ENCODE results near the gene GSG1L. TPM values are rescaled to one million over a fixed set of nuclear protein-coding genes. Genes with fewer than 3 reads are reported as not detected.

Gene GSG1L
- total and polyA plus RNA-seq, 5 donors, result 29.5 to 44.8 (median 33.4) TPM

DNA sequence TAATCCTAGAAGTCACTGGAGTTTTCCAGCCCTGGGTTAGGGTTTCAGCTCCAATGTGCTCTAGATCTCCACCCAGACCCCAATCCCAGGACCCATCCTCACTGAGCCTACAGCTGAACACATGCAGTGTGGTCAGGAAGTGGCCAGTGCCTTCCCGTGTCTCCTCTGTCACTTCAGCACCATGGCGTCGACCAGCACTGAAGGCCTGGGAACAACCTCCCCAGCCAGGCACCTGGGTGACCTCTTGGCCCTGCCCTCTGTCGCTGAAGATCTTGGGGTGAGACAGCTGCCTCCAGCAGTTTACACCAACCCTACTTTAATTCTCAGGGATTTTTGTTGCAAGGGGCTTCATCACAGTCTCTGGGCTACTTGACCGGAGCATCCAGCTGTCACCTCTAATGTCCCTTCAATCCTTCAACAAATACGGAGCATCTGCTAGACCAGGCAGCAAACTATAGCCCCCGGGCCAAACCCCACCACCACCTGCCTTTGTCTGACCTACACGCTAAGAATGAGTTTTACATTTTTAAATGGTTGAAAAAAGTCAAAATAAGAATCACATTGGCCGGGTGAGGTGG is 18.0 kb upstream of the GSG1L start:
- intact Hi-C loops (cut with DNase I), result no loop called here
- Histone ChIP-seq H3K9me3 (ENCODE audit: control insufficient read depth, low read length) (no peaks in the 10 kb centered on the region), H3K27ac (ENCODE audit: low read length) (no peak overlapping the region), H3K27me3 (ENCODE audit: control insufficient read depth, insufficient read depth) (no peaks in the 10 kb centered on the region), H3K4me3 (ENCODE audit: low read length) (no peak overlapping the region), H3K4me1 (ENCODE audit: control insufficient read depth, insufficient read depth, low read length) (no peaks in the 10 kb centered on the region)
- WGBS, result 77% methylated on average over 9 of the region's 9 CpGs
- no peak for ATAC-seq
- peak in 1 of 3 donors; percentile 7 for DNase-seq

GRCh38 chr16:28078261-28078660 is 14.7 kb upstream of the GSG1L start:
- no peak for ATAC-seq
- WGBS, result 90% methylated on average over 6 of the region's 6 CpGs
- DNase-seq, result peak in 1 of 3 donors; percentile 10
- Histone ChIP-seq H3K27ac (ENCODE audit: low read length) (no peak overlapping the region), H3K4me3 (ENCODE audit: low read length) (no peak overlapping the region), H3K27me3 (ENCODE audit: control insufficient read depth, insufficient read depth) (no peaks in the 10 kb centered on the region), H3K9me3 (ENCODE audit: control insufficient read depth, low read length) (no peaks in the 10 kb centered on the region), H3K4me1 (ENCODE audit: control insufficient read depth, insufficient read depth, low read length) (no peaks in the 10 kb centered on the region)
- intact Hi-C loops (cut with DNase I), result loop anchor here in 1 of 4 donors (10.0 kb wide), 1 partner anchor 443 kb away; no protein-coding TSS in a partner anchor

DNA sequence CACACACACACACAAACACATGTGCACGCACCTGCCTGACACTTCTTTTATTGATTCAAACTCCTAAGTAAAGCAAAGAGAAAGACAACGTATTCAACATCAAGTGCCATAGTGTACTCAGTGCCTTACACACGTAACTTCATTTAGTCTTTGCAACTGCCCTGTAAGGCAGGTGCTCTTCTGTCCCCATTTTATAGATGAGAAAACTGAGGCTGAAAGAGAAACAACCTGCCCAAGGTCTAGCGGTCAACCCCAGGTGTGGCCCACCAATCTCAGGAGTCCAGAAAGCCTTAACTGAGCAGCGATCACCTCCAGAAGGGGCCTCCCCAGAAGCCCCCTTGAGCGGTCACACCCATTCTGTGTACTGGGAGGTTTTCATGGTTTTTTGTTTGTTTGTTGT is 10.3 kb upstream of the GSG1L start:
- Histone ChIP-seq H3K9me3 (ENCODE audit: control insufficient read depth, low read length) (no peaks in the 10 kb centered on the region), H3K4me1 (ENCODE audit: control insufficient read depth, insufficient read depth, low read length) (no peaks in the 10 kb centered on the region), H3K27me3 (ENCODE audit: control insufficient read depth, insufficient read depth) (no peaks in the 10 kb centered on the region), H3K4me3 (ENCODE audit: low read length) (no peak overlapping the region), H3K27ac (ENCODE audit: low read length) (no peak overlapping the region)
- ATAC-seq (no peak), DNase-seq (peak in 1 of 3 donors; percentile 1)
- intact Hi-C loops (cut with DNase I), result loop anchor here in 2 of 4 donors (5.0 to 10.0 kb wide), 2 partner anchors 102 to 439 kb away; no protein-coding TSS in a partner anchor
- WGBS, result 93% methylated on average over 6 of the region's 6 CpGs

- no peaks in the 10 kb centered on the region for H3K27me3 ChIP-seq (ENCODE audit: control insufficient read depth, insufficient read depth)
- H3K4me1 ChIP-seq (ENCODE audit: control insufficient read depth, insufficient read depth, low read length), result no peaks in the 10 kb centered on the region
- WGBS, result 45% methylated on average over 4 of the region's 4 CpGs
- H3K27ac ChIP-seq (ENCODE audit: low read length), result no peak overlapping the region
- DNase-seq, result no peak
- intact Hi-C loops (cut with DNase I), result loop anchor here in 2 of 4 donors (5.0 to 10.0 kb wide), 2 partner anchors 100 to 437 kb away; no protein-coding TSS in a partner anchor
- ATAC-seq, result no peak
- H3K9me3 ChIP-seq (ENCODE audit: control insufficient read depth, low read length), result no peaks in the 10 kb centered on the region
- no peak overlapping the region for H3K4me3 ChIP-seq (ENCODE audit: low read length)
Measured at GRCh38 chr16:28072087-28072486, 8.6 kb upstream of the GSG1L start.

DNA sequence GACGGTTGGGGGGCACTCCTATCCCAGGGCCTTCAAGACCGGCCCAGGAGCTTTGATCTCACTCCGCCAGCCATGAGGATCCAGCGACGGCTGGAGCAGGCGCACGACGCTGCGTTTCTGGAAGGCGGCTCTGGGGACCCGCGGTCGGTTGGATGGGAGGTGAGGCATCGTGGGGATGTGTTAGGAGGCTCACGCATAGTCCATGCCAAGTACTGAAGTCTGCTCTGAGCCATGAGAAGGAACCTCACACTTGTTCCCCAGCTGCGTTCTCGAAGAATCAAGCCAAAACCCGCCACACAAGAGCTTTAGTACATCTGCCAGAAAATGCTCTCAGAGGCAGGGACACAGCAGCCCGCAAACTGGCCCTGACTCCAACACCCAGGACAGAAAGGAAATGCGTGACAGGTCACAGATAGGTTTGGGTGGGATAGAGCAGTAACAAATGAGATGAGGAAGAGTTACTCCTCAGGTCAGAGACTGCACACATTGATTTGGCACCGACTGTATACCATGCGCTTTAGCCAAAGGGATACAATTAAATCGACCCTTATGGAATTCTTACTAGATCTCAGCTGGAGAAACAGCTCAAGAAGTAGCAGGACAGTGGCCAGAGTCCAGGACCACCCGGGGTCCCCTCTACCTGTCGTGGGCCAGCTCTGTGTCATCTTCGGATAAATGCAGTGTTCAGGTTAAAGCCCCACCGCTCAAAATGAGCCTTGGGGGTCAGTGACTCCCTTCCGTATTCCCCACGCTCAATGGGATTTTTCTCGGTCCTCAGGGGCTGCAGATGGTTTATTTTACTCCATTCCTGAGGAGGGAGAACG is 6.7 kb upstream of the GSG1L start:
- H3K27me3 ChIP-seq (ENCODE audit: control insufficient read depth, insufficient read depth), result no peaks in the 10 kb centered on the region
- intact Hi-C loops (cut with DNase I), result loop anchor here in 3 of 4 donors (5.0 to 10.0 kb wide), 3 partner anchors 93 to 435 kb away; no protein-coding TSS in a partner anchor
- ATAC-seq (no peak), DNase-seq (peak in 1 of 3 donors; percentile 47)
- WGBS, result 56% methylated on average over 31 of the region's 31 CpGs
- no peaks in the 10 kb centered on the region for H3K4me1 ChIP-seq (ENCODE audit: control insufficient read depth, insufficient read depth, low read length)
- no peak overlapping the region for H3K4me3 ChIP-seq (ENCODE audit: low read length)
- H3K27ac ChIP-seq (ENCODE audit: low read length), result no peak overlapping the region
- no peaks in the 10 kb centered on the region for H3K9me3 ChIP-seq (ENCODE audit: control insufficient read depth, low read length)

- WGBS, result 90% methylated on average over 7 of the region's 7 CpGs
- H3K4me3 ChIP-seq (ENCODE audit: low read length), result no peak overlapping the region
- intact Hi-C loops (cut with DNase I), result loop anchor here in 2 of 4 donors (5.0 to 10.0 kb wide), 2 partner anchors 92 to 434 kb away; no protein-coding TSS in a partner anchor
- H3K4me1 ChIP-seq (ENCODE audit: control insufficient read depth, insufficient read depth, low read length), result no peaks in the 10 kb centered on the region
- no peak overlapping the region for H3K27ac ChIP-seq (ENCODE audit: low read length)
- H3K27me3 ChIP-seq (ENCODE audit: control insufficient read depth, insufficient read depth), result no peaks in the 10 kb centered on the region
- no peak for ATAC-seq
- DNase-seq, result no peak
- H3K9me3 ChIP-seq (ENCODE audit: control insufficient read depth, low read length), result no peaks in the 10 kb centered on the region
Measured at GRCh38 chr16:28068976-28069375, 5.5 kb upstream of the GSG1L start.

DNA sequence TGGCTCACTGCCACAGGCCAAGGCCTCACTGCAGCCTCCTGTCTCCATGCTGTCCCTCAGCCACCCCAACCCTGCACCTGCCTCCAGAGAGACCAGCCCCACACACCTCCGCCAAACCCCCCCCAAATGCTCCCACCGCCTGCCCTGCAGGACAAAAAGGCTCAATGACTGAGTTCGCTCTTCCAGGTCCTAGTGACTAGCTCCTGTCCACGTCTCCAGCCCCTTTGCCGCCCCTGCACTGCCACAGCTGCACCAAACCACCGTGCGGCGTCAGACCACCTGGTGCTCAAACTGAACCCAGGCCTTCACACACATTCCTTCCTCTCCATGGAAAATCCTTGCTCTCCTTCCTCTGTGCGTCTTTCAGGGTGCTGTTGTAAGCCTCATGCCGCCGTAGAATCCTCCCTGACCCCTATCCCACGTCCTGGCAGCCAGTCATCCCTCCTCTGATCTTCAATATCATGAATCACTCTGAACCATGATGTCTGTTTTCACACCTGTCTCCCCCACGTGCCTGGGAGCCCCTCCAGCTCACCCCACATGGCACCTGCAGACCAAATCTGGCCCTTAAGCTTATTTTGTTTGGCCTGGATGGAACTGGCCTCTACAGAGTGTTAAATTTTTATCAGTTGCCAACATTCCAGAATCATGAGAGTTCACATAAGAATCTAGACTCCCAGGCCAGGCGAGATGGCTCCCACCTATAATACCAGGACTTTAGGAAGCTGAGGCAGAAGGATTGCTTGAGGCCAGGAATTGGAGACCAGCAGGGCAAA is 4.3 kb upstream of the GSG1L start:
- no peaks in the 10 kb centered on the region for H3K9me3 ChIP-seq (ENCODE audit: control insufficient read depth, low read length)
- intact Hi-C loops (cut with DNase I), result loop anchor here in 2 of 4 donors (5.0 to 10.0 kb wide), 2 partner anchors 90 to 433 kb away; no protein-coding TSS in a partner anchor
- no peak overlapping the region for H3K4me3 ChIP-seq (ENCODE audit: low read length)
- H3K27ac ChIP-seq (ENCODE audit: low read length), result peak overlapping the region; percentile 31
- WGBS, result 57% methylated on average over 14 of the region's 14 CpGs
- no peaks in the 10 kb centered on the region for H3K27me3 ChIP-seq (ENCODE audit: control insufficient read depth, insufficient read depth)
- DNase-seq, result peak in 2 of 3 donors; percentile 65 to 70
- ATAC-seq, result peak; percentile 67 to 79
- no peaks in the 10 kb centered on the region for H3K4me1 ChIP-seq (ENCODE audit: control insufficient read depth, insufficient read depth, low read length)

GRCh38 chr16:28064706-28065249 is 1.3 kb upstream of the GSG1L start:
- Histone ChIP-seq H3K27ac (ENCODE audit: low read length) (no peak overlapping the region), H3K4me1 (ENCODE audit: control insufficient read depth, insufficient read depth, low read length) (peaks cover 3% of the 10 kb centered on the region), H3K9me3 (ENCODE audit: control insufficient read depth, low read length) (no peaks in the 10 kb centered on the region), H3K27me3 (ENCODE audit: control insufficient read depth, insufficient read depth) (no peaks in the 10 kb centered on the region), H3K4me3 (ENCODE audit: low read length) (no peak overlapping the region)
- DNase-seq (no peak), ATAC-seq (no peak)
- intact Hi-C loops (cut with DNase I), result loop anchor here in 3 of 4 donors (5.0 to 10.0 kb wide), 3 partner anchors 87 to 430 kb away; no protein-coding TSS in a partner anchor
- WGBS, result 77% methylated on average over 15 of the region's 15 CpGs

DNA sequence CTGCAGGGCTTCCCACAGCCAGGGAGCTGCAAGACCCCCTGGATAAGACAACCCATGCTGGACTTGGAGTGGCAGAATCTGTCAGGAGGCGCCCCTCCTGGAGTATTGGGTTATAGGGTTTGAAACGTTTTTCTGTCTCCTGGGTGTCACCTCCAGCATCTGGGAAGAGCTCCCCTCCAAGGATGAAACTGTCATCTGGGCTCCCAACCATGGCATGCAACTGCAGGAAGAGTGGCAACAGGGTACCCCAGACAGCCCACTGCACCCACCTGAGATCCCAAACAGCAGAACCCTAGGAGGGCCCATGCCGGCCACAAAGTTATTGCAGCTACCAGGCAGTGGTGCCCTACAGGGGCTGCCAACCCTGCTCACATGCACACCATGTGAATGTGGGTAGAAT is 636 bp upstream of the GSG1L start:
- H3K9me3 ChIP-seq (ENCODE audit: control insufficient read depth, low read length), result no peaks in the 10 kb centered on the region
- ATAC-seq, result no peak
- no peak for DNase-seq
- intact Hi-C loops (cut with DNase I), result loop anchor here in 2 of 4 donors (5.0 to 10.0 kb wide), 3 partner anchors 87 to 429 kb away; no protein-coding TSS in a partner anchor
- WGBS, result 49% methylated on average over 3 of the region's 3 CpGs
- no peak overlapping the region for H3K27ac ChIP-seq (ENCODE audit: low read length)
- peaks cover 3% of the 10 kb centered on the region for H3K4me1 ChIP-seq (ENCODE audit: control insufficient read depth, insufficient read depth, low read length)
- H3K4me3 ChIP-seq (ENCODE audit: low read length), result no peak overlapping the region
- no peaks in the 10 kb centered on the region for H3K27me3 ChIP-seq (ENCODE audit: control insufficient read depth, insufficient read depth)

DNA sequence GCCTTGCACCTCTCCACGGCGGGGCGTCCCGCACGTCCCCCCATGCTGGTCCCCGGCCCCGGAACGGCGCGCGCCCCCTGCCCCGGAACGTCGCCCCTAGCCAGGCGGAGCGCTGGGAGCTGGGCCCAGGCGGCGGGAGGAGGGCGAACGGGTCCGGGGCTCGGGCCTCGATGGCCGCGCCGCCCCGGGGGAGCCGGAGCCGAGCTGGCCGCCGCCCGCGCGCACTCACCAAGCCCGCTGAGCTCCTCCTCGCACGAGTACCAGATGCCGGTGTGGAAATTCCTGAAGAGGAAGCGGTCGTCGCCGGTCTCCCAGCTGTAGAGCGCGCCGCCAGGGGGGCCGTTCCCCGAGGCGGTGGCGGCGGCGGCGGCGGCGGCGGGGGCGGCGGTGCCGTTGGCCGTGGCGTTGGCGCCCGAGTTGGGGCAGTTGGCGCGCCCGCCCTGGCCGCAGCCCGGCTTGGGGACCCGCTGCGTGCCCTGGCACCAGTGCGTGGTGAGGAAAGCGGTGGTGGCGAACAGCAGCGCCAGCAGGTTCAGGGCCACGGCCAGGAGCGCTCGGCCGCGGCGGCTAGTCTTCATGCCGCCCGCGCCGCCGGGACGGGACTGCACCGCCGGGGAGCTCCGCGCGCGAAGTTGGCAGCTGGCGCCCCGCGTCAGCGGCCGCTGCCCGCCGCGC is 530 bp downstream of the GSG1L start:
- Histone ChIP-seq H3K4me1 (ENCODE audit: control insufficient read depth, insufficient read depth, low read length) (peaks cover 3% of the 10 kb centered on the region), H3K9me3 (ENCODE audit: control insufficient read depth, low read length) (no peaks in the 10 kb centered on the region), H3K27me3 (ENCODE audit: control insufficient read depth, insufficient read depth) (no peaks in the 10 kb centered on the region), H3K4me3 (ENCODE audit: low read length) (peak overlapping the region; percentile 73), H3K27ac (ENCODE audit: low read length) (peak overlapping the region; percentile 31)
- ATAC-seq, result no peak
- no peak for DNase-seq
- WGBS, result under 1% methylated on average over 99 of the region's 99 CpGs
- intact Hi-C loops (cut with DNase I), result loop anchor here in 2 of 4 donors (5.0 to 10.0 kb wide), 3 partner anchors 86 to 428 kb away; no protein-coding TSS in a partner anchor

Data from right cardiac atrium (tissue), 5 donors.